Neural progenitor cell (in vitro differentiated cells): ENCODE data around the gene LIPC. TPM values are rescaled to one million over a fixed set of nuclear protein-coding genes. Genes with fewer than 3 reads are reported as not detected.

Experiments
- DNase-seq: peaks from one replicate; pipeline ENCODE4 v3.0.0-alpha.2; 2016; ENCODE audit warnings: low spot score
- H2AFZ ChIP-seq: fragments of 200-600 bp; sonication (generic); replicated peaks from 2 replicates; pipeline ENCODE4 v1.6.1; 2016; ENCODE audit warnings: antibody characterized with exemption
- H3F3A ChIP-seq: fragments of 200-600 bp; sonication (generic); 2 replicates; pipeline ENCODE4 v1.6.1; 2016; ENCODE audit warnings: antibody characterized with exemption, low read depth
- H3K27ac ChIP-seq: fragments of 200-600 bp; sonication (generic); 2 replicates; pipeline ENCODE4 v1.5.1; 2016; ENCODE audit warnings: mild to moderate bottlenecking
- H3K27me3 ChIP-seq: fragments of 200-600 bp; sonication (generic); 2 replicates; pipeline ENCODE4 v1.6.1; 2016; ENCODE audit warnings: mild to moderate bottlenecking, moderate library complexity
- H3K36me3 ChIP-seq: fragments of 200-600 bp; sonication (generic); 2 replicates; pipeline ENCODE4 v1.5.1; 2016
- H3K4me1 ChIP-seq: fragments of 200-600 bp; sonication (generic); 2 replicates; pipeline ENCODE4 v1.6.1; 2016; ENCODE audit warnings: mixed run types
- H3K4me2 ChIP-seq: fragments of 200-600 bp; sonication (generic); 2 replicates; pipeline ENCODE4 v1.6.1; 2016
- H3K4me3 ChIP-seq: fragments of 200-600 bp; sonication (generic); 2 replicates; pipeline ENCODE4 v1.5.1; 2016
- H3K79me2 ChIP-seq: fragments of 200-600 bp; sonication (generic); 2 replicates; pipeline ENCODE4 v1.6.1; 2016; ENCODE audit warnings: low read depth
- H3K9ac ChIP-seq: fragments of 200-600 bp; sonication (generic); 2 replicates; pipeline ENCODE4 v1.6.1; 2016
- H3K9me3 ChIP-seq: fragments of 200-600 bp; sonication (generic); 2 replicates; pipeline ENCODE4 v1.5.1; 2016; ENCODE audit warnings: low read depth
- H4K20me1 ChIP-seq: fragments of 200-600 bp; sonication (generic); 2 replicates; pipeline ENCODE4 v1.6.1; 2016; ENCODE audit warnings: low read depth
- H3K27ac Mint-ChIP-seq: 3 replicates; pipeline ENCODE4 v1.8.0; 2021; ENCODE audit warnings: mixed read lengths
- H3K27me3 Mint-ChIP-seq: 2 replicates; pipeline ENCODE4 v1.8.0; 2022; ENCODE audit warnings: low read depth, mild to moderate bottlenecking, inconsistent platforms, moderate library complexity, mixed read lengths; ENCODE audit not compliant: insufficient read depth
- H3K36me3 Mint-ChIP-seq: 3 replicates; pipeline ENCODE4 v1.8.0; 2021; ENCODE audit warnings: mixed read lengths
- H3K4me1 Mint-ChIP-seq: 3 replicates; pipeline ENCODE4 v1.8.0; 2021; ENCODE audit warnings: mixed read lengths
- H3K4me3 Mint-ChIP-seq: 3 replicates; pipeline ENCODE4 v1.8.0; 2021; ENCODE audit warnings: mild to moderate bottlenecking, moderate library complexity, mixed read lengths
- H3K9me3 Mint-ChIP-seq: 3 replicates; pipeline ENCODE4 v1.8.0; 2020; ENCODE audit warnings: mixed read lengths
- CTCF ChIP-seq: fragments of 200-600 bp; sonication (generic); IDR thresholded peaks from 2 replicates; pipeline ENCODE4 v1.5.1; 2017; ENCODE audit warnings: antibody characterized with exemption, mild to moderate bottlenecking
- EZH2 ChIP-seq: fragments of 200-600 bp; sonication (generic); IDR thresholded peaks from 2 replicates; pipeline ENCODE4 v1.6.1; 2017; ENCODE audit warnings: antibody characterized with exemption, mild to moderate bottlenecking, moderate library complexity
- EZH2phosphoT487 ChIP-seq: fragments of 200-600 bp; sonication (generic); IDR thresholded peaks from 2 replicates; pipeline ENCODE4 v1.6.1; 2017; ENCODE audit warnings: antibody characterized with exemption
- total RNA-seq: library from RNA; depleted of rRNA; stranded (reverse); fragments of >200 nt; gene quantifications from 2 replicates; pipeline ENCODE4 v1.2.3, GENCODE V29; 2015; ENCODE audit warnings: low replicate concordance

LIPC gene
- total RNA-seq, 1 donor from 2014 or later, result not detected

DNA sequence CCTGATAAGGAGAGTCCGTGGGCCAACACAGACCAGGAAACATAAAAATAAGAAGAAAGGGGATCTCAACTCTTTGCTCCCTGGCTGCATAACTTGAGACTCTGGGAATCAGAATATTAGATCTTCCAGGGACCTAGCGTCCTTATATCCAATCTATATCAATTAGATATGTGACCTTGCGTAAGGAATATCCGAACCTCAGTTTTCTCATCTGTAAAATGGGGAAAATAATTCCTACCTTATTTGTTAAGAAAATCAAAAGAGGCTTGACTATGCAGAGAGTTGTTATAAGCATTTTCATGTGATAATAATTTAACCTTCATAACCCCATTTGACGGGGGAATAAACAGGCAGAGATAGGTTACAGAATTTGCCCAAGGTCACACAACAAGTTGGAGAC is 7.1 kb upstream of the LIPC start:
- no peaks in the 10 kb centered on the region for H3K79me2 ChIP-seq
- H3K4me3 ChIP-seq, result no peak overlapping the region
- DNase-seq, result no peak
- H3K9ac ChIP-seq, result no peak overlapping the region
- no peaks in the 10 kb centered on the region for H3K9me3 ChIP-seq
- Mint-ChIP-seq H3K4me3 (no peak overlapping the region), H3K27ac (no peak overlapping the region), H3K9me3 (no peaks in the 10 kb centered on the region), H3K4me1 (no peaks in the 10 kb centered on the region), H3K27me3 (no peaks in the 10 kb centered on the region), H3K36me3 (no peaks in the 10 kb centered on the region)
- no peaks in the 10 kb centered on the region for H3K4me1 ChIP-seq
- H3F3A ChIP-seq, result no peaks in the 10 kb centered on the region
- no peak for TF ChIP-seq EZH2
- no peak for TF ChIP-seq CTCF
- no peak for TF ChIP-seq EZH2phosphoT487
- H2AFZ ChIP-seq, result no peak overlapping the region
- no peaks in the 10 kb centered on the region for H3K27me3 ChIP-seq
- H4K20me1 ChIP-seq, result no peaks in the 10 kb centered on the region
- no peaks in the 10 kb centered on the region for H3K36me3 ChIP-seq
- H3K27ac ChIP-seq, result no peak overlapping the region
- H3K4me2 ChIP-seq, result no peak overlapping the region

GRCh38 chr15:58425185-58425584 is 6.6 kb upstream of the LIPC start:
- Mint-ChIP-seq H3K4me1 (no peaks in the 10 kb centered on the region), H3K9me3 (peaks cover 2% of the 10 kb centered on the region), H3K27ac (no peak overlapping the region), H3K36me3 (no peaks in the 10 kb centered on the region), H3K4me3 (no peak overlapping the region), H3K27me3 (no peaks in the 10 kb centered on the region)
- no peak overlapping the region for H2AFZ ChIP-seq
- TF ChIP-seq EZH2 (no peak), EZH2phosphoT487 (no peak), CTCF (no peak)
- no peak overlapping the region for H3K27ac ChIP-seq
- H3K4me2 ChIP-seq, result no peak overlapping the region
- no peaks in the 10 kb centered on the region for H3K36me3 ChIP-seq
- H3K4me1 ChIP-seq, result no peaks in the 10 kb centered on the region
- H3K4me3 ChIP-seq, result no peak overlapping the region
- no peaks in the 10 kb centered on the region for H3K27me3 ChIP-seq
- H3K79me2 ChIP-seq, result no peaks in the 10 kb centered on the region
- no peaks in the 10 kb centered on the region for H4K20me1 ChIP-seq
- no peaks in the 10 kb centered on the region for H3F3A ChIP-seq
- H3K9me3 ChIP-seq, result no peaks in the 10 kb centered on the region
- H3K9ac ChIP-seq, result no peak overlapping the region
- DNase-seq, result no peak

GRCh38 chr15:58425834-58426233 is 6.0 kb upstream of the LIPC start:
- Histone ChIP-seq H4K20me1 (no peaks in the 10 kb centered on the region), H3K9me3 (no peaks in the 10 kb centered on the region), H3K4me3 (no peak overlapping the region), H3K4me2 (no peak overlapping the region), H3K27ac (no peak overlapping the region), H3K27me3 (no peaks in the 10 kb centered on the region), H3K4me1 (no peaks in the 10 kb centered on the region), H2AFZ (no peak overlapping the region), H3K9ac (no peak overlapping the region), H3F3A (no peaks in the 10 kb centered on the region), H3K79me2 (no peaks in the 10 kb centered on the region), H3K36me3 (no peaks in the 10 kb centered on the region)
- Mint-ChIP-seq H3K4me3 (no peak overlapping the region), H3K27me3 (no peaks in the 10 kb centered on the region), H3K4me1 (no peaks in the 10 kb centered on the region), H3K36me3 (no peaks in the 10 kb centered on the region), H3K9me3 (peaks cover 2% of the 10 kb centered on the region), H3K27ac (no peak overlapping the region)
- no peak for DNase-seq
- TF ChIP-seq EZH2, result no peak
- no peak for TF ChIP-seq EZH2phosphoT487
- no peak for TF ChIP-seq CTCF
